HEK293 (cell line): ENCODE measurements around the gene SPATA2.

ENCODE experiments used
- CTCF ChIA-PET: fragments of 350-600 bp; formaldehyde crosslinking; extraction: SDS; loops from one replicate; lab custom pipeline; 2021; ENCODE audit warnings: antibody characterized with exemption; lab: Yijun Ruan, JAX
- POLR2A ChIA-PET: fragments of 300-600 bp; formaldehyde crosslinking; extraction: SDS; loops from one replicate; lab custom pipeline; 2020; ENCODE audit warnings: antibody characterized with exemption, inconsistent platforms; lab: Yijun Ruan, JAX
- H3K27ac ChIP-seq: fragments of 200-500 bp; sonication (Bioruptor generic); 2 replicates; pipeline ENCODE4 v1.5.1; 2014; ENCODE audit warnings: low read depth, low read length, control low read depth, inconsistent platforms; ENCODE audit errors: extremely low read depth
- H3K36me3 ChIP-seq, 2 experiments: fragments of 200-500 bp in 1 of 2; sonication (Bioruptor generic) in 1 of 2; 1 replicate in 1 of 2; 2 replicates in 1 of 2; pipeline ENCODE4 v1.5.1; 2014 to 2017; ENCODE audit warnings: inconsistent platforms in 2 of 2, low read length in 2 of 2; ENCODE audit not compliant: control insufficient read depth in 2 of 2, insufficient read depth in 1 of 2
- H3K4me1 ChIP-seq: fragments of 200-500 bp; sonication (Bioruptor generic); 2 replicates; pipeline ENCODE4 v1.5.1; 2014; ENCODE audit warnings: mild to moderate bottlenecking, low read length, inconsistent platforms; ENCODE audit not compliant: control insufficient read depth, insufficient read depth
- H3K4me3 ChIP-seq: 2 replicates; pipeline ENCODE4 v1.5.1; 2011; ENCODE audit warnings: low read depth, mild to moderate bottlenecking, control low read depth, low read length, moderate library complexity
- H3K9me3 ChIP-seq: fragments of 200-500 bp; sonication (Bioruptor generic); 2 replicates; pipeline ENCODE4 v1.5.1; 2014; ENCODE audit warnings: low read depth, low read length, inconsistent platforms; ENCODE audit not compliant: control insufficient read depth, insufficient read depth
- KLF9 ChIP-seq: fragments of 450-650 bp; formaldehyde crosslinking; IDR thresholded peaks from 2 replicates; pipeline ENCODE4 v1.5.1; 2016; ENCODE audit warnings: missing biosample characterization, missing genetic modification characterization, low read depth
- MZF1 ChIP-seq: fragments of 450-650 bp; formaldehyde crosslinking; IDR thresholded peaks from 2 replicates; pipeline ENCODE4 v1.5.1; 2017; ENCODE audit warnings: missing biosample characterization, missing genetic modification characterization, borderline replicate concordance
- OSR2 ChIP-seq: fragments of 450-650 bp; formaldehyde crosslinking; IDR thresholded peaks from 2 replicates; pipeline ENCODE4 v1.5.1; 2016; ENCODE audit warnings: missing biosample characterization, missing genetic modification characterization
- PRDM2 ChIP-seq: fragments of 450-650 bp; formaldehyde crosslinking; IDR thresholded peaks from 2 replicates; pipeline ENCODE4 v1.5.1; 2016; ENCODE audit warnings: missing biosample characterization, missing genetic modification characterization, borderline replicate concordance
- ZBTB26 ChIP-seq: fragments of 450-650 bp; formaldehyde crosslinking; optimal IDR thresholded peaks from 2 replicates; pipeline ENCODE3; 2016; ENCODE audit warnings: missing biosample characterization, mild to moderate bottlenecking, missing genetic modification characterization
- ZFP41 ChIP-seq: fragments of 450-650 bp; formaldehyde crosslinking; IDR thresholded peaks from 2 replicates; pipeline ENCODE4 v1.5.1; 2016; ENCODE audit warnings: missing biosample characterization, missing genetic modification characterization, borderline replicate concordance
- ZNF114 ChIP-seq: fragments of 450-650 bp; formaldehyde crosslinking; IDR thresholded peaks from 2 replicates; pipeline ENCODE4 v1.5.0; 2017; ENCODE audit warnings: missing biosample characterization, missing genetic modification characterization
- ZNF169 ChIP-seq: fragments of 450-650 bp; formaldehyde crosslinking; IDR thresholded peaks from 2 replicates; pipeline ENCODE4 v1.5.1; 2016; ENCODE audit warnings: missing biosample characterization, missing genetic modification characterization
- ZNF211 ChIP-seq: fragments of 450-650 bp; formaldehyde crosslinking; IDR thresholded peaks from 2 replicates; pipeline ENCODE4 v1.5.1; 2016; ENCODE audit warnings: low read depth, missing biosample characterization, missing genetic modification characterization
- ZNF23 ChIP-seq: fragments of 450-650 bp; formaldehyde crosslinking; IDR thresholded peaks from 2 replicates; pipeline ENCODE4 v1.5.1; 2016; ENCODE audit warnings: missing biosample characterization, missing genetic modification characterization, borderline replicate concordance
- ZNF266 ChIP-seq: fragments of 450-650 bp; formaldehyde crosslinking; IDR thresholded peaks from 2 replicates; pipeline ENCODE4 v1.5.1; 2016; ENCODE audit warnings: missing biosample characterization, missing genetic modification characterization, low read depth
- ZNF510 ChIP-seq: fragments of 450-650 bp; formaldehyde crosslinking; IDR thresholded peaks from 2 replicates; pipeline ENCODE4 v1.5.1; 2018; ENCODE audit warnings: mild to moderate bottlenecking, missing genetic modification characterization, missing biosample characterization; ENCODE audit not compliant: insufficient replicate concordance
- ZNF830 ChIP-seq: fragments of 450-650 bp; IDR thresholded peaks from 2 replicates; pipeline ENCODE4 v1.5.0; 2018; ENCODE audit warnings: missing biosample characterization, missing genetic modification characterization, low read depth, mild to moderate bottlenecking, moderate library complexity
- ZSCAN18 ChIP-seq: fragments of 450-650 bp; formaldehyde crosslinking; IDR thresholded peaks from 2 replicates; pipeline ENCODE4 v1.5.1; 2016; ENCODE audit warnings: missing biosample characterization, missing genetic modification characterization

The SPATA2 gene

GRCh38 chr20:49938173-49939163 lies 23.1 kb upstream of the SPATA2 start:
- CTCF ChIA-PET: interaction anchor here (0.8 to 3.5 kb wide), 6 partner anchors 8 to 328 kb away, joined by 3 to 15 read pairs (median 4); no protein-coding TSS in a partner anchor
- Histone ChIP-seq H3K36me3 (peaks cover 15 to 42% of the 10 kb centered on the region in 2 experiments; a peak in 2 of 3 replicates), H3K27ac (no peak overlapping the region), H3K4me3 (no peak overlapping the region), H3K9me3 (no peaks in the 10 kb centered on the region), H3K4me1 (peaks cover 6% of the 10 kb centered on the region)
- POLR2A ChIA-PET: interaction anchor here (0.7 kb wide), 1 partner anchor 24 kb away, joined by 3 read pairs; no protein-coding TSS in a partner anchor
- TF ChIP-seq ZNF266 (tag by site-specific recombination) (no peak), ZSCAN18 (tag by site-specific recombination) (no peak), ZNF23 (tag by site-specific recombination) (no peak), OSR2 (tag by site-specific recombination) (no peak), ZNF114 (tag by site-specific recombination) (no peak), ZNF211 (tag by site-specific recombination) (no peak), ZBTB26 (no peak), MZF1 (tag by site-specific recombination) (no peak), ZNF510 (tag by site-specific recombination) (no peak), ZFP41 (tag by site-specific recombination) (no peak), ZNF169 (no peak), ZNF830 (no peak), PRDM2 (tag by site-specific recombination) (no peak), KLF9 (no peak)
